ENCODE measurements around the gene LACRT.

Gene LACRT

DNA sequence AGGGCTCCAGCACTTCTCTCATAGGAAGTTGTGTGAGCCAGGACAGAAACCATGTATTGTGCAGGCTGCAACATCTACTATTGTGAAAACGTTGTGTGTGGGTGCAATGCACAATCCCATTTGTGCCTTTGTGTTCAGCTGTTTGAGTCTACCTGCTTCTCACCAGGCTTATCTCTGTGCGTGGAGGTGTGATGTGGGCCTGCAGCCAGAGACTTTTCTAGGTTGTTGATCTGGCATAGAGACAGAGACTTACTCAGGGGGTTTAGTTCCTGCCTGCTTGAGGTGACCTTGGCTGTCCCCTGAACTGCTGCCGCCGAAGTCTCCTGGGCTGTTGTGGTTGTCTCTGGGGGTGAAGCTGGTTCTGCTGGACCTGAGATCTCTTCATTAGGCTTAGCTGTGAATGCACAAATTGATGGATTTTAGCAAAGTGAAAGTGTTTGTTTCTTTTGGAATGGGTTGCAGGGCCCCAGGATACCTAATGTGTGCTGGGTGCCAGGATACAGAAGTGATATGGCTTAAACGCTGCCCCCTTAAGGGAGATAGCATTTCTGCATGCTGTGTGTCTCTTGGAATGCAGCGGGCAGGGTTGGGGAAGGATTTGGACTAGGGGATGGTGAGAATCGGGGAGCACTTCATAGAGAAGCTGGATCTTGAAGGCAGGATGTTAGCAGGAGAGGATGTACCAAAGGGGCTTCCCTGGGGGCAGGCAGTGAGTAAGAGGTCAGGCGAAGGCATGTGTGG, 2.5 kb downstream of the LACRT start:
- DNase-seq (ENCODE audit: extremely low read depth, low read depth) = no peak
- TF ChIP-seq, protein P1, sequence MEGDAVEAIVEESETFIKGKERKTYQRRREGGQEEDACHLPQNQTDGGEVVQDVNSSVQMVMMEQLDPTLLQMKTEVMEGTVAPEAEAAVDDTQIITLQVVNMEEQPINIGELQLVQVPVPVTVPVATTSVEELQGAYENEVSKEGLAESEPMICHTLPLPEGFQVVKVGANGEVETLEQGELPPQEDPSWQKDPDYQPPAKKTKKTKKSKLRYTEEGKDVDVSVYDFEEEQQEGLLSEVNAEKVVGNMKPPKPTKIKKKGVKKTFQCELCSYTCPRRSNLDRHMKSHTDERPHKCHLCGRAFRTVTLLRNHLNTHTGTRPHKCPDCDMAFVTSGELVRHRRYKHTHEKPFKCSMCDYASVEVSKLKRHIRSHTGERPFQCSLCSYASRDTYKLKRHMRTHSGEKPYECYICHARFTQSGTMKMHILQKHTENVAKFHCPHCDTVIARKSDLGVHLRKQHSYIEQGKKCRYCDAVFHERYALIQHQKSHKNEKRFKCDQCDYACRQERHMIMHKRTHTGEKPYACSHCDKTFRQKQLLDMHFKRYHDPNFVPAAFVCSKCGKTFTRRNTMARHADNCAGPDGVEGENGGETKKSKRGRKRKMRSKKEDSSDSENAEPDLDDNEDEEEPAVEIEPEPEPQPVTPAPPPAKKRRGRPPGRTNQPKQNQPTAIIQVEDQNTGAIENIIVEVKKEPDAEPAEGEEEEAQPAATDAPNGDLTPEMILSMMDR (IDR thresholded peaks at IDR 0.05; ENCODE audit: low read depth, low read length) = no peak

DNA sequence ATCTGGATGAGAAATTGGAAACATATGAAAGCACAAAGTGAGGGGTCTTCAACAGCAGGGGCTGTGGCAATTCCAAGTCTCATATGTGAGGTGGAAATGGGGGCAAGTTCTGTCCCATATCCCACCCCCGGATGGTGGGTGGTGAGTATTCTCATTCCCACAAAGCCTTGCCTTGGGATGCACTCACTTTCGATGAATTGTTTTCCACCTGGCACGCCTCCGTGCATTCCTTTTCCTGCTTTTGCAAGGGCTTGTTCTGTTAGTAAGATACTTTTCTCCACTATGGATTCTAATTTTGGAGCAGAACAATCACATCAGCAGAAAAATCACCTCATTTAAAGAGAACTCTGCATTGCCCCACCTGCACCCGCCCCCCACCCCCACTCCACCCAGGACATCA, 3.1 kb downstream of the LACRT start:
- no peak for DNase-seq (ENCODE audit: extremely low read depth, low read depth)
- TF ChIP-seq, protein P1 (IDR thresholded peaks at IDR 0.05; ENCODE audit: low read depth, low read length) = no peak

DNA sequence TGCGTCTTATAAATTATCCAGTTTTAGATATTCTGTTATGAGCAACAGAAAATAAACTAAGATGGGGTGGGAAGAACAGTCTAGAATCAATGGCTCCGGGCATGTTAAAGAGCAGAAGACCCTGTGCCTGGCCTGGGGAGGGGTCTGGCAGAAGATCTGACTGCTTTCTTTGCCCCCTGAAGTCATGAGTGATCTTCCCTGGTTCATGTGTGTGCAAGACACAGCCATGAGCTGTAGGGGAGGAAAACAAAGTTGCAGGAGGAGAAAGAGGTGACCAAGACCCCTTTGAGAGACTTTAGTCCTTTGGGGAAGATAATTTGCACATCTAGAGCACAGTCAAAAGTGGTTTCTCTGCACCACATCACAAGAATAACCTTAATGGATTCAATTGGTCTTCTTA, 4.8 kb downstream of the LACRT start:
- TF ChIP-seq, protein P1 (IDR thresholded peaks at IDR 0.05; ENCODE audit: low read depth, low read length) = no peak
- no peak for DNase-seq (ENCODE audit: extremely low read depth, low read depth)

DNA sequence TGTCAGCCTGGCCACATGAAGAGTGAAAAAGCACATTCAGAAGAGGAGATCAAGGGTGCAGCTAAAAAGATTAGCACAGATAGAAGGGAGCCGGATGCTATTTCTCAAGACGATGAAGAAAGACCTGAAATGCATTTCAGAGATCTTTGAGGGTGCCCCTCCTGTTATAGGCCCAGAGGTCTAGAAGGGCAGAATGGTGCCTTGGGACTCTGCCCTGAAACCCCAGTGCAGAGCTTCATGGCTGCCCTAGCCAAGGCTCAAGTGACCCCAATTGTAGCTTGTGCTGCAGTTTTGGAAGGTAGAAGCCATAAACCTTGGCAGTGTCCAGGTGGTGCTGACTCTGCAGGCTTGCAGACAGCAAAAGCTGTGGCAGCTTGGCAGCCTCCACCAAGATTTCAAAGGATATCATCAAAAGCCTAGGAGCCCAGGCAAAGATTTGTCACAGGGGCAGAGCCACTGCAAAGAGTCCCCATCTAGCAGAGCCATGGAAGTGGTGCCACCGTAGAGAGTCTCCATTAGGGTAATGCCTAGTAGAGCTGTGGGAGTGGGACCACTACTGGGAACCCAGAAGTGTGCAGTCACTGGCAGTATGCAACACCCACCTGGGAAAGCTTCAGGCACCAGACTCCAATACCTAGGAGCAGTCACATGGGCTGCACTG, 6.4 kb downstream of the LACRT start:
- no peak for DNase-seq (ENCODE audit: extremely low read depth, low read depth)
- TF ChIP-seq, protein P1 (IDR thresholded peaks at IDR 0.05; ENCODE audit: low read depth, low read length) = no peak

DNA sequence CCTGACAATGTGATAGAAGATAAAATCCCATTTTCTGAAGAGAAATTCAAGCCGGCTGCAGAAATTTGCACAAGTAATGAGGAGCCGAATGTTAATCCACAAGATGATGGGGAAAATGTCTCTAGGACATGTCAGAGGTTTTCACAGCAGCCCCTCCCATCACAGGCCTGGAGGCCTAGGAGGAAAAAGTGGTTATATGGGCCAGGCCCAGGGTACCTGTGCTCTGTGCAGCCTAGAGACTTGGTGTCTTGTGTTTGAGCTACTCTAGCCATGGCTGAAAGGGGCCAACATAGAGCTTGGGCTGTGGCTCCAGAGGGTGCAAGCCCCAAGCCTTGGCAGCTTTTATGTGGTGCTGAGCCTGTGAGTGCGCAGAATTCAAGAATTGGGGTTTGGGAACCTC, 7.4 kb downstream of the LACRT start:
- DNase-seq (ENCODE audit: extremely low read depth, low read depth) = no peak
- TF ChIP-seq, protein P1 (IDR thresholded peaks at IDR 0.05; ENCODE audit: low read depth, low read length) = no peak

DNA sequence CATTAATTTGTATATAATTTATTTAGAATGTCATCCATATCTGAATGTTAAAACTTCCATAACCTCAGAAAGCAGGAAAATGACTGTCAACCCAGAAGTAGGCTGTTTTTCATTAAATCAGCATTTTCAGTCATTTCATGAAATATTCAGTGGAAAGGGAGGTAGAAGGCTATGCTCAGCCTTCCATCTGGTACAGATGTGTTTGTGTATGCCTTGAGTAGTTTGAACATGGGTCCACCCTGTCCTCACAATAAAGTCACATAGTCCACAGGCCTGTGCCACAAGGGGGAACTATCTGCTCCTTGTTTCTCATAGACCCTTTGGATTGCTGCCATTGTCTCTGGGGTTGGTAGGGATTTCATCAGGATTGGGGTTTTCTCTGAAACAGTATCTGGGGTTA, 9.1 kb downstream of the LACRT start:
- TF ChIP-seq, protein P1 (IDR thresholded peaks at IDR 0.05; ENCODE audit: low read depth, low read length) = no peak
- no peak for DNase-seq (ENCODE audit: extremely low read depth, low read depth)

Measured in AG09319 (cell line).